ENCODE measurements around the gene KRI1. TPM values are rescaled to one million over a fixed set of nuclear protein-coding genes. Genes with fewer than 3 reads are reported as not detected.

The KRI1 gene
- total RNA-seq = 8.5 TPM
- 10 to 100 TPM; 22.5 to 29.0 (median 25.9) TPM for polyA plus RNA-seq (ENCODE audit: insufficient read depth in 1 of 8, insufficient read length in 8 of 8, low replicate concordance in 1 of 8)
- long read RNA-seq, donor 1, partial matches to known transcripts = 0 of 2 reads
- long read RNA-seq, donor 1, other reads (novel, unspliced or antisense) = 0 of 2 reads
- long read RNA-seq, donor 2 = 0 reads
- long read RNA-seq, donor 3, partial matches to known transcripts = 0 of 2 reads
- long read RNA-seq, donor 3, other reads (novel, unspliced or antisense) = 0 of 2 reads
- long read RNA-seq, donor 4 = 0 reads
- long read RNA-seq, donor 5, partial matches to known transcripts = 0 of 3 reads
- long read RNA-seq, donor 5, other reads (novel, unspliced or antisense) = 0 of 3 reads
- long read RNA-seq, donor 6, partial matches to known transcripts = 0 of 1 reads
- long read RNA-seq, donor 6, other reads (novel, unspliced or antisense) = 0 of 1 reads
- long read RNA-seq, donor 7, partial matches to known transcripts = 7 of 8 reads
- long read RNA-seq, donor 7, other reads (novel, unspliced or antisense) = 0 of 8 reads
- long read RNA-seq, donor 8, partial matches to known transcripts = 5 of 9 reads
- long read RNA-seq, donor 8, other reads (novel, unspliced or antisense) = 0 of 9 reads
- long read RNA-seq, donor 9 = 0 reads
- long read RNA-seq, donor 10, partial matches to known transcripts = 0 of 1 reads
- long read RNA-seq, donor 10, other reads (novel, unspliced or antisense) = 0 of 1 reads
- long read RNA-seq, donor 11, partial matches to known transcripts = 0 of 1 reads
- long read RNA-seq, donor 11, other reads (novel, unspliced or antisense) = 0 of 1 reads

DNA sequence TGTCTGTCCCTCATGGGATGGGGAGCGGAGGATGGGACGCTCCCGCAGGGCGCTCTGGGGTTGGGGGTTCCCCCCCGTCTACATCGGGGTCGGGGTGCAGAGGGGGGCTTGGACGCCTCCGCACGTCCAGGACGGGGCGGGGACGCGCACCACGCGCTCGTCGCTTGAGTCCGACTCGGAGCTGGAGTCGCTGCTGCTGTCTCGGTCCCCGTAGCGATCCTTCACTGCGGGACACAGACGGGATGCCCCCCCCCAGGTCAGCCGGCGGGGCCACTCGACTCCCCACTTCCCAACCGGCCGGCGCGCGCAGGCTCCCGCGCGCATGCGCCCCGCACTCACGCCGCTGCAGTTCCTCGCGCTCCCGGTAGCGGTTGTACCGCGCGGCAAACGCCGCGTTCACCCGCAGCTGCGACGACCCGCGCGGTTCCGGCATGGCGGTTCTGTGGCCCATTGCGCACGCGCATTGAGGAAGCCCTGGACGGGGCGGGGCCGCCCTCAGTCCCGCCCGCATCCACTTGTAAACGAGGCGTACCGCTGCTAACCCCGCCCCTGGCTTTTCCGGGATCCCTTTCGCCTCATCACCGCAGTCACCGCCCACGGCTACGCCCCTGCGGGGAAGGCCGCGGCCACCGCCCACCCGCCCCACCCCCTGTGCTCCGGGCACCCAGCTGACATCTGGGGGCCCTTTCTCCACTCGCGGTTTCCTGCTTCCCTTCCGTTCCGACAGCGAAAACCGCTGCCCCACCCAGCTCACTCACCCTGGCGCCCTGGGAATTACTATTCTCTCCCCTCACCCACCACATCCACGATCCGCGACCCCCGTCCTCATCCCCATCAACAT, at the start of gene KRI1:
KRI1 (minus strand) TSS at position 444 of the 841 bp plus-strand sequence; CDS start at position 433, 11 bp downstream.
- Histone ChIP-seq H3K27me3 (ENCODE audit: control insufficient read depth, insufficient read depth, low read length) (no peaks in the 10 kb centered on the region), H3K4me1 (ENCODE audit: control insufficient read depth, insufficient read depth, low read length) (peaks cover 41% of the 10 kb centered on the region), H3K27ac (ENCODE audit: low read length) (peak within 1 kb of the TSS; percentile 89), H3K36me3 (ENCODE audit: control insufficient read depth, insufficient read depth, low read length) (peaks cover 22% of the 10 kb centered on the region), H3K9me3 (replicated peaks; ENCODE audit: control insufficient read depth, low read depth, low read length) (no peaks in the 10 kb centered on the region), H3K4me3 (ENCODE audit: low read length) (peak within 1 kb of the TSS; percentile 78)
- WGBS (ENCODE audit: insufficient coverage) = under 1% methylated on average over 87 of the region's 94 CpGs
- DNase-seq = peak; percentile 99

DNA sequence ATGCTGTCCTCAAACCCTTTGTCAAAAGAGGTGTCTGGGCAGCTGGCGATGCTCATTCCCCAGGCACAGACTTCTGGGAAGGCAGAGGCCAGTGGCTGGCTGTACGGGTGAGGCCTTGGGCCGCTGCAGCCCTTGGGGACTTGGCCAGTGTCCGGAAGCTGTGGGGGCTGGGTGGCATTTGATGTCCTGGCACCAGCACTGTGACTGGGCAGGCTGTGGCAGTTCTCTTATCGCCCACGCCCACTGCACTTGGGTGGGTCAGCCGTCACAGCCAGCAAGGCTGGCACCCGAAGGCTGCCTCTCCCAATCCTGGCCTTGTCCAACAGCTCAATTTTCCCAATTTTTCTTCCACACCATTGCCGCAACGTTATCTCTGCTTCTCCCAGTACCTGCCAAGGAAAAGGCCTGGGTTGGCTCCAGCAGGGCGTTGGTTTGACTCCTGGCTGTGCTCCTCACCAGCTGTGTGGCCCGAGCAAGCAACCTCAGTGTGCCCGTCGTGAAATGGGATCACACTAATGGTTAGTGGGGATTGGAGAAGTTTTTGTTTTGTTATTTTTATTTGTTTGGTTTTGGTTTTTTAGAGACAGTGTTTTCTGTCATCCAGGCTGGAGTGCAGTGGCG, 46.8 kb upstream of the KRI1 start:
- Histone ChIP-seq H3K9me3 (replicated peaks; ENCODE audit: control insufficient read depth, low read depth, low read length) (no peaks in the 10 kb centered on the region), H3K4me3 (ENCODE audit: low read length) (no peak overlapping the region), H3K4me1 (ENCODE audit: control insufficient read depth, insufficient read depth, low read length) (peaks cover 13% of the 10 kb centered on the region), H3K36me3 (ENCODE audit: control insufficient read depth, insufficient read depth, low read length) (no peaks in the 10 kb centered on the region), H3K27me3 (ENCODE audit: control insufficient read depth, insufficient read depth, low read length) (no peaks in the 10 kb centered on the region), H3K27ac (ENCODE audit: low read length) (peak overlapping the region; percentile 40)
- 72% methylated on average over 12 of the region's 15 CpGs for WGBS (ENCODE audit: insufficient coverage)
- peak; percentile 48 for DNase-seq

- no peak for DNase-seq
- 74% methylated on average over 5 of the region's 5 CpGs for WGBS (ENCODE audit: insufficient coverage)
These were observed 46.1 kb upstream of the KRI1 start for GRCh38 chr19:10611907-10612306.

GRCh38 chr19:10604460-10604980, 38.7 kb upstream of the KRI1 start:
- Histone ChIP-seq H3K27ac (ENCODE audit: low read length) (peak overlapping the region; percentile 83), H3K4me1 (ENCODE audit: control insufficient read depth, insufficient read depth, low read length) (peaks cover 17% of the 10 kb centered on the region), H3K36me3 (ENCODE audit: control insufficient read depth, insufficient read depth, low read length) (no peaks in the 10 kb centered on the region), H3K27me3 (ENCODE audit: control insufficient read depth, insufficient read depth, low read length) (peaks cover 5% of the 10 kb centered on the region), H3K9me3 (replicated peaks; ENCODE audit: control insufficient read depth, low read depth, low read length) (peaks cover 5% of the 10 kb centered on the region), H3K4me3 (ENCODE audit: low read length) (no peak overlapping the region)
- WGBS (ENCODE audit: insufficient coverage) = 85% methylated on average over 5 of the region's 9 CpGs
- no peak for DNase-seq

More at GRCh38 chr19:10611907-10612306, 46.1 kb upstream of the KRI1 start:
- H3K9me3 ChIP-seq (replicated peaks; ENCODE audit: control insufficient read depth, low read depth, low read length) = no peaks in the 10 kb centered on the region
- H3K4me3 ChIP-seq (ENCODE audit: low read length) = no peak overlapping the region
- no peak overlapping the region for H3K27ac ChIP-seq (ENCODE audit: low read length)
- no peaks in the 10 kb centered on the region for H3K36me3 ChIP-seq (ENCODE audit: control insufficient read depth, insufficient read depth, low read length)
- H3K4me1 ChIP-seq (ENCODE audit: control insufficient read depth, insufficient read depth, low read length) = peaks cover 13% of the 10 kb centered on the region
- no peaks in the 10 kb centered on the region for H3K27me3 ChIP-seq (ENCODE audit: control insufficient read depth, insufficient read depth, low read length)

- DNase-seq = peak; percentile 45
- Histone ChIP-seq H3K4me3 (ENCODE audit: low read length) (no peak overlapping the region), H3K27me3 (ENCODE audit: control insufficient read depth, insufficient read depth, low read length) (peaks cover 7% of the 10 kb centered on the region), H3K27ac (ENCODE audit: low read length) (peak overlapping the region; percentile 83), H3K9me3 (replicated peaks; ENCODE audit: control insufficient read depth, low read depth, low read length) (peaks cover 5% of the 10 kb centered on the region), H3K4me1 (ENCODE audit: control insufficient read depth, insufficient read depth, low read length) (peaks cover 17% of the 10 kb centered on the region), H3K36me3 (ENCODE audit: control insufficient read depth, insufficient read depth, low read length) (no peaks in the 10 kb centered on the region)
- 42% methylated on average over 4 of the region's 9 CpGs for WGBS (ENCODE audit: insufficient coverage)
These were observed 38.2 kb upstream of the KRI1 start for GRCh38 chr19:10603873-10604459.

GRCh38 chr19:10603084-10603872, 37.5 kb upstream of the KRI1 start:
- Histone ChIP-seq H3K4me3 (ENCODE audit: low read length) (peak overlapping the region; percentile 60), H3K36me3 (ENCODE audit: control insufficient read depth, insufficient read depth, low read length) (no peaks in the 10 kb centered on the region), H3K4me1 (ENCODE audit: control insufficient read depth, insufficient read depth, low read length) (peaks cover 17% of the 10 kb centered on the region), H3K27ac (ENCODE audit: low read length) (peak overlapping the region; percentile 83), H3K27me3 (ENCODE audit: control insufficient read depth, insufficient read depth, low read length) (peaks cover 8% of the 10 kb centered on the region), H3K9me3 (replicated peaks; ENCODE audit: control insufficient read depth, low read depth, low read length) (peaks cover 5% of the 10 kb centered on the region)
- WGBS (ENCODE audit: insufficient coverage) = 14% methylated on average over 14 of the region's 19 CpGs
- peak; percentile 71 for DNase-seq

DNA sequence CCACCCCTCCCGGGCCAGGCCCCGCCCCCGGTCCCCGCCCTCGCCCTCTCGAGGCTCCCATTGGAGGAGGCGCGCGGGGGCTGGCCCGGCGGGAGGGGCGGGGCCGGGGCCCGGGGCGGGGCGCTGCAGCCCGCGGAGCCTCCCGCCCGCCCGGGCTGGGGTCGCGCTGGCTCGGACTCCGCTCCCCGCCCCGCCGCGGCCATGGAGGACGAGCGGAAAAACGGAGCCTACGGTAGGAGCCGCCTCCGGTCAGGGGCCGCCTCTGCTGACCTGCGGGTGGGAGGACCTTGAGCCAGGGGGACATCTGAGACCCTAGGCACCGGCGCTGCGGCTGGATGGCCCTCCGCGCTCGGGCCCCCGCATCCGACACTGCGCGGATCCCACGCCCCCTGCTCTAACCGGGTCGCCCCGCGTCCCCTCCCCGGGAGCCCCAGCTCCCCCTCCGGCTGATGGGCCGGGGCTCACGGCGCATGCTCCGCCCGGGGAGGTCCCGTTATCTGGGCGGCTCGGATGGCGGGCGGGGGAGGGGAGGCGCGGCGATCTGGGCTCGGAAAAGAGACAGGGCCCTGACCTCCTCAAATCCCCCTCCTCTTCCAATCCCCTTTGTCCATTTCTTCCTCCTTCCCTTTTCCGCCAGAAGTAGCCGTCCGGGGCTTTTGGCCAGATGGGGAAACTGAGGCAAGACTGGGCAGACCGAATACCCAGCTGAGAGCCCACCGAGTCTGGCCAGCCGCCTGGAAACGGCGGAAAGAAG, 36.7 kb upstream of the KRI1 start:
- Histone ChIP-seq H3K36me3 (ENCODE audit: control insufficient read depth, insufficient read depth, low read length) (no peaks in the 10 kb centered on the region), H3K27ac (ENCODE audit: low read length) (peak overlapping the region; percentile 83), H3K4me1 (ENCODE audit: control insufficient read depth, insufficient read depth, low read length) (peaks cover 17% of the 10 kb centered on the region), H3K4me3 (ENCODE audit: low read length) (peak overlapping the region; percentile 60), H3K9me3 (replicated peaks; ENCODE audit: control insufficient read depth, low read depth, low read length) (peaks cover 5% of the 10 kb centered on the region), H3K27me3 (ENCODE audit: control insufficient read depth, insufficient read depth, low read length) (peaks cover 9% of the 10 kb centered on the region)
- peak; percentile 90 for DNase-seq
- WGBS (ENCODE audit: insufficient coverage) = under 1% methylated on average over 62 of the region's 76 CpGs

- no peak for DNase-seq
- Histone ChIP-seq H3K4me3 (ENCODE audit: low read length) (no peak overlapping the region), H3K9me3 (replicated peaks; ENCODE audit: control insufficient read depth, low read depth, low read length) (peaks cover 5% of the 10 kb centered on the region), H3K27ac (ENCODE audit: low read length) (no peak overlapping the region), H3K27me3 (ENCODE audit: control insufficient read depth, insufficient read depth, low read length) (peaks cover 9% of the 10 kb centered on the region), H3K36me3 (ENCODE audit: control insufficient read depth, insufficient read depth, low read length) (no peaks in the 10 kb centered on the region), H3K4me1 (ENCODE audit: control insufficient read depth, insufficient read depth, low read length) (peaks cover 17% of the 10 kb centered on the region)
- WGBS (ENCODE audit: insufficient coverage) = 8% methylated on average over 2 of the region's 7 CpGs
These were observed 36.2 kb upstream of the KRI1 start for GRCh38 chr19:10601999-10602329.
